H1 (cell line): Measurements from ENCODE around the gene DPP8. TPM values are rescaled to one million over a fixed set of nuclear protein-coding genes. Genes with fewer than 3 reads are reported as not detected.

Experiments
- CTCF ChIA-PET: fragments of 300-600 bp; sonication (Branson Sonifier 250); formaldehyde crosslinking; loops from one replicate; lab custom pipeline; 2021; ENCODE audit not compliant: partially characterized antibody; lab: Charles Lee
- POLR2A ChIA-PET: fragments of 300-600 bp; sonication (Branson Sonifier 250); formaldehyde crosslinking; loops from one replicate; lab custom pipeline; 2021; ENCODE audit warnings: inconsistent platforms; ENCODE audit not compliant: partially characterized antibody; lab: Charles Lee
- DNase-seq, 2 experiments: peaks; one replicate each; pipeline versions ENCODE4 v3.0.0 to v3.0.0-alpha.2; 2010 to 2022; ENCODE audit warnings: low spot score in 2 of 2, low read depth in 1 of 2, mixed read lengths in 1 of 2
- FAIRE-seq: peaks from 2 replicates; lab custom pipeline; 2011; peaks lifted over from hg19 to GRCh38; lab: Jason Lieb, UNC
- H2AFZ ChIP-seq: 2 replicates; pipeline ENCODE4 v1.8.1; 2012; ENCODE audit warnings: low read length, inconsistent platforms
- H2AK5ac ChIP-seq: 2 replicates; pipeline ENCODE4 v1.6.1; 2013; ENCODE audit warnings: low read depth, low read length
- H2BK120ac ChIP-seq: replicated peaks from 2 replicates; pipeline ENCODE3; 2013; ENCODE audit warnings: low read depth, low read length, inconsistent platforms
- H2BK12ac ChIP-seq: 2 replicates; pipeline ENCODE4 v1.6.1; 2013; ENCODE audit warnings: low read depth, low read length
- H2BK15ac ChIP-seq: 2 replicates; pipeline ENCODE4 v1.6.1; 2013; ENCODE audit warnings: low read length
- H2BK20ac ChIP-seq: 2 replicates; pipeline ENCODE4 v1.6.1; 2013; ENCODE audit warnings: low read length
- H2BK5ac ChIP-seq: 2 replicates; pipeline ENCODE4 v1.6.1; 2013; ENCODE audit warnings: low read depth, low read length
- H3K14ac ChIP-seq: 2 replicates; pipeline ENCODE4 v1.6.1; 2013; ENCODE audit warnings: inconsistent platforms; ENCODE audit not compliant: insufficient read length
- H3K18ac ChIP-seq: 2 replicates; pipeline ENCODE4 v1.6.1; 2013; ENCODE audit warnings: low read length; ENCODE audit errors: extremely low read depth
- H3K23ac ChIP-seq: 2 replicates; pipeline ENCODE4 v1.6.1; 2013; ENCODE audit warnings: inconsistent platforms; ENCODE audit not compliant: insufficient read length
- H3K23me2 ChIP-seq: 2 replicates; pipeline ENCODE4 v1.6.1; 2013; ENCODE audit warnings: low read depth, low read length
- H3K27ac ChIP-seq: 2 replicates; pipeline ENCODE4 v1.6.1; 2011; ENCODE audit warnings: low read depth, low read length, inconsistent platforms
- H3K27me3 ChIP-seq, 4 experiments: replicated peaks in 1 of 4; 1 replicate in 1 of 4; 2 replicates in 3 of 4; pipeline versions ENCODE4 v1.6.1 to v1.8.1; 2011 to 2013; ENCODE audit warnings: low read length in 3 of 4, mild to moderate bottlenecking in 3 of 4, inconsistent platforms in 2 of 4, mixed read lengths in 2 of 4, moderate library complexity in 1 of 4; ENCODE audit not compliant: control insufficient read depth in 3 of 4, insufficient read depth in 3 of 4; ENCODE audit errors: extremely low read depth in 1 of 4
- H3K36me3 ChIP-seq, 4 experiments: 2 replicates each; pipeline versions ENCODE4 v1.6.1 to v1.8.1; 2011 to 2013; ENCODE audit warnings: mild to moderate bottlenecking in 4 of 4, low read length in 3 of 4, moderate library complexity in 2 of 4, control low read depth in 1 of 4, inconsistent platforms in 1 of 4; ENCODE audit not compliant: insufficient read depth in 4 of 4, control insufficient read depth in 2 of 4
- H3K4ac ChIP-seq: replicated peaks from 2 replicates; pipeline ENCODE3; 2013; ENCODE audit warnings: low read length, low read depth, mixed read lengths, inconsistent platforms; ENCODE audit not compliant: insufficient read length
- H3K4me1 ChIP-seq, 4 experiments: replicated peaks in 1 of 4; 1 replicate in 1 of 4; 2 replicates in 3 of 4; pipeline versions ENCODE4 v1.6.1 to v1.8.1; 2011 to 2013; ENCODE audit warnings: low read length in 3 of 4, inconsistent platforms in 2 of 4, mixed read lengths in 1 of 4; ENCODE audit not compliant: insufficient read depth in 4 of 4, control insufficient read depth in 3 of 4
- H3K4me2 ChIP-seq, 2 experiments: 2 replicates each; pipeline versions ENCODE4 v1.6.1 to v1.8.1; 2011 to 2013; ENCODE audit warnings: low read depth in 2 of 2, low read length in 2 of 2, control low read depth in 1 of 2, inconsistent platforms in 1 of 2, mild to moderate bottlenecking in 1 of 2; ENCODE audit not compliant: insufficient read depth in 1 of 2
- H3K4me3 ChIP-seq, 4 experiments: fragments of 200-600, 300-600 bp in 1 of 4; sonication (generic), shearing (Covaris generic), sonication (Bioruptor Twin) in 1 of 4; 2 replicates each; pipeline versions ENCODE4 v1.5.1 to v1.8.1; 2011 to 2016; ENCODE audit warnings: low read length in 4 of 4, low read depth in 3 of 4, control low read depth in 2 of 4, inconsistent platforms in 2 of 4, mild to moderate bottlenecking in 2 of 4, mixed read lengths in 1 of 4, moderate library complexity in 1 of 4; ENCODE audit not compliant: insufficient read depth in 2 of 4; ENCODE audit errors: extremely low read depth in 1 of 4
- H3K56ac ChIP-seq: replicated peaks from 2 replicates; pipeline ENCODE3; 2013; ENCODE audit warnings: low read depth, mild to moderate bottlenecking, mixed read lengths, low read length, inconsistent platforms; ENCODE audit not compliant: insufficient read length
- H3K79me1 ChIP-seq: 2 replicates; pipeline ENCODE4 v1.6.1; 2013; ENCODE audit warnings: low read depth, low read length, control low read depth
- H3K79me2 ChIP-seq, 2 experiments: 2 replicates each; pipeline versions ENCODE4 v1.6.1 to v1.8.1; 2012 to 2013; ENCODE audit warnings: low read length in 2 of 2, mild to moderate bottlenecking in 2 of 2, inconsistent platforms in 1 of 2; ENCODE audit not compliant: insufficient read depth in 2 of 2, control insufficient read depth in 1 of 2
- H3K9ac ChIP-seq, 4 experiments: replicated peaks in 1 of 4; 1 replicate in 1 of 4; 2 replicates in 3 of 4; pipeline versions ENCODE4 v1.6.1 to v1.8.1; 2011 to 2013; ENCODE audit warnings: low read depth in 3 of 4, low read length in 3 of 4, control low read depth in 2 of 4, mild to moderate bottlenecking in 2 of 4, moderate library complexity in 2 of 4, inconsistent platforms in 1 of 4; ENCODE audit errors: extremely low read depth in 1 of 4
- H3K9me3 ChIP-seq, 2 experiments: 2 replicates each; pipeline versions ENCODE4 v1.6.1 to v1.8.1; 2012 to 2013; ENCODE audit warnings: mild to moderate bottlenecking in 2 of 2, moderate library complexity in 2 of 2, control low read depth in 1 of 2, inconsistent platforms in 1 of 2, low read depth in 1 of 2, low read length in 1 of 2, mixed read lengths in 1 of 2; ENCODE audit not compliant: insufficient read depth in 2 of 2
- H4K20me1 ChIP-seq, 2 experiments: replicated peaks in 1 of 2; 2 replicates each; pipeline versions ENCODE3 to v1.8.1; 2011 to 2013; ENCODE audit warnings: inconsistent platforms in 2 of 2, low read length in 2 of 2, mild to moderate bottlenecking in 1 of 2; ENCODE audit not compliant: insufficient read depth in 2 of 2, control insufficient read depth in 1 of 2
- H4K5ac ChIP-seq: 2 replicates; pipeline ENCODE4 v1.6.1; 2013; ENCODE audit warnings: low read length, low read depth, mixed read lengths, inconsistent platforms; ENCODE audit not compliant: insufficient read length
- H4K8ac ChIP-seq: 2 replicates; pipeline ENCODE4 v1.8.0; 2013; ENCODE audit warnings: mild to moderate bottlenecking, moderate library complexity, low read length, inconsistent platforms; ENCODE audit not compliant: insufficient read depth; ENCODE audit errors: extremely low read depth
- H4K91ac ChIP-seq: replicated peaks from 2 replicates; pipeline ENCODE3; 2013; ENCODE audit warnings: low read length, mixed read lengths, inconsistent platforms; ENCODE audit not compliant: insufficient read length
- BCL11A ChIP-seq, 2 experiments: IDR thresholded peaks; one replicate each; pipeline ENCODE4 v1.6.1; 2011; ENCODE audit warnings: low read depth in 2 of 2, low read length in 2 of 2, mild to moderate bottlenecking in 2 of 2
- CREB1 ChIP-seq: IDR thresholded peaks from 2 replicates; pipeline ENCODE4 v1.6.1; 2012; ENCODE audit warnings: inconsistent platforms
- EGR1 ChIP-seq: IDR thresholded peaks from 2 replicates; pipeline ENCODE4 v1.6.1; 2011; ENCODE audit warnings: low read depth, low read length, borderline replicate concordance
- HDAC2 ChIP-seq, 2 experiments: fragments of 300-600 bp in 1 of 2; sonication (generic) in 1 of 2; IDR thresholded peaks; 2 replicates each; pipeline ENCODE4 v1.6.1; 2011 to 2012; ENCODE audit warnings: low read depth in 2 of 2, low read length in 2 of 2, mild to moderate bottlenecking in 2 of 2, moderate library complexity in 2 of 2, borderline replicate concordance in 1 of 2, inconsistent platforms in 1 of 2
- MAX ChIP-seq: IDR thresholded peaks from 2 replicates; pipeline ENCODE4 v1.6.1; 2012; ENCODE audit warnings: inconsistent platforms
- SP1 ChIP-seq: IDR thresholded peaks from 2 replicates; pipeline ENCODE4 v1.6.1; 2011; ENCODE audit warnings: low read depth, low read length
- SP2 ChIP-seq: IDR thresholded peaks from 2 replicates; pipeline ENCODE4 v1.6.1; 2012; ENCODE audit warnings: mild to moderate bottlenecking, low read length, inconsistent platforms
- SRF ChIP-seq: IDR thresholded peaks from 2 replicates; pipeline ENCODE4 v1.6.1; 2011; ENCODE audit warnings: mild to moderate bottlenecking, low read depth, low read length, moderate library complexity
- TCF12 ChIP-seq: IDR thresholded peaks from 2 replicates; pipeline ENCODE4 v1.6.1; 2011; ENCODE audit warnings: low read depth, mild to moderate bottlenecking, low read length
- polyA plus RNA-seq, 7 experiments: library from polyadenylated mRNA; depleted of rRNA in 3 of 7; stranded (reverse) in 5 of 7; unstranded in 2 of 7; fragments of >200 nt in 5 of 7; fragments of 200-250 nt in 2 of 7; gene quantifications; 1 replicate in 5 of 7; 2 replicates in 1 of 7; 4 replicates in 1 of 7; pipeline versions ENCODE4 v1.2.1 to v1.2.3, GENCODE V29; 2011 to 2013; ENCODE audit warnings: missing spikeins in 2 of 7, mixed read lengths in 2 of 7
- total RNA-seq: library from RNA; stranded (reverse); fragmentation: NEBNext Ultra II Directional; extraction: Animal tissue kit (Norgen Biotek cat#: 25700); gene quantifications from 2 replicates; pipeline ENCODE4 v1.2.1, GENCODE V29; 2021
- TF ChIP-seq, protein P1 (sequence below), 3 experiments: IDR thresholded peaks; 1 replicate in 2 of 3; 2 replicates in 1 of 3; pipeline versions ENCODE4 v1.5.1 to v1.6.1; 2011; ENCODE audit warnings: low read length in 3 of 3, mild to moderate bottlenecking in 3 of 3, inconsistent platforms in 2 of 3, low read depth in 1 of 3, moderate library complexity in 1 of 3; ENCODE audit not compliant: insufficient read depth in 1 of 3; ENCODE audit errors: control extremely low read depth in 1 of 3

The DPP8 gene
- total and polyA plus RNA-seq, 2 of the 8 experiments (the other 6 are each of a cell fraction or from before 2014, with no cell fraction given), result 9.9 to 26.0 TPM

DNA sequence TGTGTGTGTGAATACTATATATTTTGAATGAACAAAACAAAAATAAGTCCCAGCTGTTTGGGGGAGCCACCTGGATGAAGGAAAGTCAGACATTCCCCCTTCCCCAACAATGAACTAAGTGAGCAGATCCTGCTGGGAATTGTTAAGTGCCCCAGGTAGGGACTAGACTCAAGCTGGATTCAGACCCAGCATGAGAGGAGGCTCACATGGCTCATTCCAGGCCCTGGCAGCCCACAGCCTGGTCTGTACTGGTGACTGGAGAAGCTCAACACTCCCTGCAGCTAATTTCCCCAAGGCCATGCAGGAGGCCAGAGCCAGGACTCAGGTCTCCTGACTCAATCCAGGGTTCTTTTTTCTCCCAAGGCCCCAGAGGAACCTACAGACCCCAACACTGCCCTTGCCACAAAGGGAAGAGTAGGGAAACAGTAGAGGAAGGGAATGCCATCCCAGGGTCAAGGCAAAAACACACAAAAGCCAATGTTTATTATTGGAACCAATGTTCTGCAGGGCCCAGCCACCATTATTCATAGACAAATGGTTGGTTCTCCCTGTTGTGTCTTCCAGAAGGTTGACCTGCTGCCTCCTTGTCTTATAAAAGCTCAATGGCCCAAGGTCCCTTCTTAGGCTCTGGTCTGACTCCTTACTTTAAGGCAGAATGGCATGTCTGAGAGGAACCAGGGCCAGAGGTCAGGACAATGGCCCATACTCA is 104.3 kb downstream of the DPP8 start:
- H3K79me1 ChIP-seq, result peaks cover 3% of the 10 kb centered on the region; the same call in 1 of the 2 replicates
- no peaks in the 10 kb centered on the region for H3K9me3 ChIP-seq
- POLR2A ChIA-PET, result interaction anchor here (0.5 to 12.2 kb wide), 7 partner anchors 9 to 1042 kb away, joined by 3 to 229 read pairs (median 5); partner anchors contain the start of genes IGDCC4 and RNU5B-1
- no peaks in the 10 kb centered on the region for H3K27me3 ChIP-seq
- peak overlapping the region; percentile 67; the same call in 1 of the 2 replicates for H2BK5ac ChIP-seq
- peak overlapping the region; percentile 7 for H2BK120ac ChIP-seq
- H4K5ac ChIP-seq, result no peak overlapping the region
- no peak for FAIRE-seq
- H2BK15ac ChIP-seq, result peak overlapping the region; percentile 76; the same call in 1 of the 2 replicates
- DNase-seq, result no peak
- no peak overlapping the region for H3K23ac ChIP-seq
- H3K27ac ChIP-seq, result no peak overlapping the region; the same call in 1 of the 2 replicates
- H3K4me2 ChIP-seq, result no peak overlapping the region; a peak in 2 of 4 replicates
- no peak overlapping the region for H3K14ac ChIP-seq
- 0 out of 2 replicates have a peak, but pooled peaks cover 2% of the 10 kb centered on the region for H3K23me2 ChIP-seq
- no peaks in the 10 kb centered on the region for H3K36me3 ChIP-seq
- H3K4ac ChIP-seq, result no peak overlapping the region
- H2AFZ ChIP-seq, result no peak overlapping the region
- no peaks in the 10 kb centered on the region for H4K20me1 ChIP-seq
- H3K18ac ChIP-seq, result peak overlapping the region; percentile 64
- no peak overlapping the region for H3K9ac ChIP-seq
- peaks cover 0 to 19% of the 10 kb centered on the region in 2 experiments; a peak in 2 of 4 replicates for H3K79me2 ChIP-seq
- H3K56ac ChIP-seq, result no peak overlapping the region
- H2AK5ac ChIP-seq, result peak overlapping the region; percentile 59; the same call in 1 of the 2 replicates
- peak overlapping the region; percentile 28 for H4K91ac ChIP-seq
- H3K4me1 ChIP-seq, result peaks cover 36 to 56% (median 44%) of the 10 kb centered on the region in 4 experiments
- H4K8ac ChIP-seq, result no peak overlapping the region
- CTCF ChIA-PET, result interaction anchor here (1.0 to 14.6 kb wide), 8 partner anchors 8 to 93 kb away, joined by 3 to 180 read pairs (median 4); no protein-coding TSS in a partner anchor
- H2BK12ac ChIP-seq, result peak overlapping the region; percentile 94; the same call in 1 of the 2 replicates
- H2BK20ac ChIP-seq, result peak overlapping the region; percentile 92
- no peak overlapping the region for H3K4me3 ChIP-seq
- TF ChIP-seq CREB1 (no peak), SRF (no peak), HDAC2 (IDR thresholded peaks at IDR 0.05; ENCODE audit: borderline replicate concordance in 1 of 2, low read depth in 2 of 2, low read length in 2 of 2) (no peak), BCL11A (IDR thresholded peaks at IDR 0.05; ENCODE audit: low read depth in 2 of 2, low read length in 2 of 2) (no peak), EGR1 (no peak), MAX (no peak), SP1 (no peak), TCF12 (no peak), SP2 (no peak)
- TF ChIP-seq, protein P1, sequence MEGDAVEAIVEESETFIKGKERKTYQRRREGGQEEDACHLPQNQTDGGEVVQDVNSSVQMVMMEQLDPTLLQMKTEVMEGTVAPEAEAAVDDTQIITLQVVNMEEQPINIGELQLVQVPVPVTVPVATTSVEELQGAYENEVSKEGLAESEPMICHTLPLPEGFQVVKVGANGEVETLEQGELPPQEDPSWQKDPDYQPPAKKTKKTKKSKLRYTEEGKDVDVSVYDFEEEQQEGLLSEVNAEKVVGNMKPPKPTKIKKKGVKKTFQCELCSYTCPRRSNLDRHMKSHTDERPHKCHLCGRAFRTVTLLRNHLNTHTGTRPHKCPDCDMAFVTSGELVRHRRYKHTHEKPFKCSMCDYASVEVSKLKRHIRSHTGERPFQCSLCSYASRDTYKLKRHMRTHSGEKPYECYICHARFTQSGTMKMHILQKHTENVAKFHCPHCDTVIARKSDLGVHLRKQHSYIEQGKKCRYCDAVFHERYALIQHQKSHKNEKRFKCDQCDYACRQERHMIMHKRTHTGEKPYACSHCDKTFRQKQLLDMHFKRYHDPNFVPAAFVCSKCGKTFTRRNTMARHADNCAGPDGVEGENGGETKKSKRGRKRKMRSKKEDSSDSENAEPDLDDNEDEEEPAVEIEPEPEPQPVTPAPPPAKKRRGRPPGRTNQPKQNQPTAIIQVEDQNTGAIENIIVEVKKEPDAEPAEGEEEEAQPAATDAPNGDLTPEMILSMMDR (IDR thresholded peaks at IDR 0.05; ENCODE audit: control extremely low read depth in 1 of 3, insufficient read depth in 1 of 3, low read depth in 1 of 3, low read length in 3 of 3), result no peak
